Fibroblast of lung (primary cell): Measurements from ENCODE around the gene FER. TPM values are rescaled to one million over a fixed set of nuclear protein-coding genes. Genes with fewer than 3 reads are reported as not detected.
"Not testable (repeated sequence)": the region's sequence is repeated elsewhere in the genome, so short reads cannot be mapped to it uniquely, and the experiment has no call there.

Experiments used
- DNase-seq, 2 donors: peaks; one replicate each; pipeline versions ENCODE4 v3.0.0 to v3.0.0-alpha.2; 2010; ENCODE audit warnings: low read depth in 2 of 2
- H2AFZ ChIP-seq: 2 replicates; pipeline ENCODE4 v1.5.1; 2012; ENCODE audit warnings: low read length, control low read depth, inconsistent platforms
- H3K27ac ChIP-seq: 2 replicates; pipeline ENCODE4 v1.5.1; 2011; ENCODE audit warnings: low read length, control low read depth; ENCODE audit not compliant: insufficient read depth
- H3K27me3 ChIP-seq: 2 replicates; pipeline ENCODE4 v1.5.1; 2011; ENCODE audit warnings: mild to moderate bottlenecking, low read length; ENCODE audit not compliant: control insufficient read depth, insufficient read depth
- H3K36me3 ChIP-seq: 2 replicates; pipeline ENCODE4 v1.5.1; 2011; ENCODE audit warnings: low read length; ENCODE audit not compliant: control insufficient read depth, insufficient read depth
- H3K4me1 ChIP-seq: 2 replicates; pipeline ENCODE4 v1.5.1; 2011; ENCODE audit warnings: low read length; ENCODE audit not compliant: control insufficient read depth, insufficient read depth; ENCODE audit errors: extremely low read depth
- H3K4me2 ChIP-seq: 2 replicates; pipeline ENCODE4 v1.5.1; 2011; ENCODE audit warnings: low read length, control low read depth; ENCODE audit not compliant: insufficient read depth; ENCODE audit errors: extremely low read depth
- H3K4me3 ChIP-seq, 4 experiments: fragments of 200-600 bp in 1 of 4; sonication (generic) in 1 of 4; replicated peaks in 1 of 4; 2 replicates each; pipeline ENCODE4 v1.5.1; 2011 to 2016; ENCODE audit warnings: low read length in 4 of 4, low read depth in 3 of 4, mild to moderate bottlenecking in 3 of 4, control low read depth in 2 of 4, inconsistent platforms in 1 of 4, mixed read lengths in 1 of 4; ENCODE audit not compliant: insufficient read depth in 1 of 4; ENCODE audit errors: control extremely low read depth in 1 of 4
- H3K79me2 ChIP-seq: 2 replicates; pipeline ENCODE4 v1.5.1; 2012; ENCODE audit warnings: mild to moderate bottlenecking, low read length, inconsistent platforms; ENCODE audit not compliant: control insufficient read depth, insufficient read depth
- H3K9ac ChIP-seq: 2 replicates; pipeline ENCODE4 v1.5.1; 2011; ENCODE audit warnings: mild to moderate bottlenecking, low read length, control low read depth; ENCODE audit not compliant: insufficient read depth
- H3K9me3 ChIP-seq: 2 replicates; pipeline ENCODE4 v1.5.1; 2012; ENCODE audit warnings: low read depth, low read length; ENCODE audit not compliant: control insufficient read depth, insufficient read depth
- H4K20me1 ChIP-seq: 2 replicates; pipeline ENCODE4 v1.5.1; 2011; ENCODE audit warnings: low read length; ENCODE audit not compliant: control insufficient read depth, insufficient read depth; ENCODE audit errors: extremely low read depth
- CTCF ChIP-seq, 2 donors: IDR thresholded peaks in 1 of 2; conservative IDR thresholded peaks in 1 of 2; 1 replicate in 1 of 2; 2 replicates in 1 of 2; pipeline ENCODE4 v1.5.1; 2011 to 2012; ENCODE audit warnings: low read length in 2 of 2, control low read depth in 1 of 2, inconsistent platforms in 1 of 2, low read depth in 1 of 2, mild to moderate bottlenecking in 1 of 2
- EZH2 ChIP-seq: IDR thresholded peaks from 2 replicates; pipeline ENCODE4 v1.5.1; 2012; ENCODE audit warnings: low read length, control low read depth, mild to moderate bottlenecking; ENCODE audit errors: missing control alignments
- polyA plus RNA-seq, 2 donors: library from polyadenylated mRNA; depleted of rRNA in 1 of 2; stranded (reverse) in 1 of 2; unstranded in 1 of 2; fragments of >200 nt; gene quantifications; 2 replicates each; pipeline ENCODE4 v1.2.1, GENCODE V29; 2011 to 2012; ENCODE audit warnings: missing spikeins in 1 of 2
- total RNA-seq: library from RNA; depleted of rRNA; stranded (reverse); fragments of >200 nt; gene quantifications from 2 replicates; pipeline ENCODE4 v1.2.1, GENCODE V29; 2014

The FER gene
- total and polyA plus RNA-seq, 2 donors (not counting 1 experiment from before 2014, with no cell fraction given), result 12.2 to 21.3 TPM

- H3K27ac ChIP-seq, result no peak overlapping the region
- H3K4me1 ChIP-seq, result peaks cover 10% of the 10 kb centered on the region
- no peaks in the 10 kb centered on the region for H3K9me3 ChIP-seq
- no peak overlapping the region for H3K4me2 ChIP-seq
- H3K27me3 ChIP-seq, result no peaks in the 10 kb centered on the region
- no peaks in the 10 kb centered on the region for H3K36me3 ChIP-seq
- TF ChIP-seq EZH2 (no peak), CTCF (conservative IDR thresholded peaks at IDR 0.05 in 1 of 2, IDR thresholded peaks at IDR 0.05 in 1 of 2; ENCODE audit: low read depth in 1 of 2, low read length in 2 of 2) (no peak)
- no peaks in the 10 kb centered on the region for H3K79me2 ChIP-seq
- H2AFZ ChIP-seq, result no peak overlapping the region
- no peak for DNase-seq
- no peak overlapping the region for H3K9ac ChIP-seq
- no peaks in the 10 kb centered on the region for H4K20me1 ChIP-seq
- H3K4me3 ChIP-seq, result no peak overlapping the region
These were observed 301.9 kb downstream of the FER start for GRCh38 chr5:109049565-109049964.

- not testable (repeated sequence) for H3K4me1 ChIP-seq, H4K20me1 ChIP-seq, H3K9me3 ChIP-seq, H3K79me2 ChIP-seq, H3K4me2 ChIP-seq, H3K9ac ChIP-seq, H3K27me3 ChIP-seq, H3K27ac ChIP-seq, H3K4me3 ChIP-seq, H3K36me3 ChIP-seq, H2AFZ ChIP-seq
- DNase-seq, result peak in 1 of 2 donors; percentile 12
These were observed 302.6 kb downstream of the FER start for GRCh38 chr5:109050321-109050720.

- H3K9ac ChIP-seq, H3K4me2 ChIP-seq, H3K27me3 ChIP-seq, H3K4me3 ChIP-seq, H3K36me3 ChIP-seq, H2AFZ ChIP-seq, DNase-seq, H3K4me1 ChIP-seq, H3K79me2 ChIP-seq, H4K20me1 ChIP-seq, H3K9me3 ChIP-seq, H3K27ac ChIP-seq: not testable (repeated sequence)
These were observed 304.5 kb downstream of the FER start for GRCh38 chr5:109052216-109052615.

GRCh38 chr5:109053995-109054417 lies 306.3 kb downstream of the FER start:
- Histone ChIP-seq H2AFZ (no peak overlapping the region), H3K4me2 (peak overlapping the region; percentile 69), H4K20me1 (no peaks in the 10 kb centered on the region), H3K9ac (no peak overlapping the region), H3K27ac (peak overlapping the region; percentile 41), H3K36me3 (no peaks in the 10 kb centered on the region), H3K4me1 (peaks cover 9% of the 10 kb centered on the region), H3K4me3 (peak overlapping the region in 3 of 4 experiments; percentile 1 to 9 (median 7)), H3K79me2 (no peaks in the 10 kb centered on the region), H3K27me3 (no peaks in the 10 kb centered on the region), H3K9me3 (no peaks in the 10 kb centered on the region)
- TF ChIP-seq CTCF (conservative IDR thresholded peaks at IDR 0.05 in 1 of 2, IDR thresholded peaks at IDR 0.05 in 1 of 2; ENCODE audit: low read depth in 1 of 2, low read length in 2 of 2) (no peak), EZH2 (no peak)
- DNase-seq, result peak; percentile 77 to 97
